ENCODE results near the gene OCIAD1.

OCIAD1 gene

DNA sequence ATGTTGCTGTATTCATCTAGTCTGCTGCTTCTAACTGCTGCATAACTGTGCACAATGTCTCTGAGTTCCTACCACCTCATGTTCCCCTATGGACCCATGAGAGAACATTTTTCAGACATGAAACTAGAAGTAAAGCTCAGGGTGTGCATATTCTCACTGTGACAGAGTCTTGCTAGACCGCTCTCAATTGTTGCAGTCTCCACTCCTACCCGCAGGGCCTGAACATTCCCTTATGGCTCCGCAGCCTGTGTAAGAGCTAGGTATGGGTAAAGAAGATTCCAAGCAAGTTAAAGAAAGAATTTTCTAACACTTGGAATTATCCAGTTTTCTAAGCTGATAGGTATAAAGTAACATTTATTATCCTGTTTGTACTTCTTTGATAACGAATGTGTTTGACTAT lies 70.3 kb downstream of the OCIAD1 start:
- no peaks in the 10 kb centered on the region for H3K27me3 ChIP-seq (ENCODE audit: control insufficient read depth, insufficient read depth, low read length)
- H3K9ac ChIP-seq (ENCODE audit: low read length) = no peak overlapping the region
- no peaks in the 10 kb centered on the region for H3K36me3 ChIP-seq (ENCODE audit: control insufficient read depth, insufficient read depth, low read length)
- no peak overlapping the region for H3K4me3 ChIP-seq (ENCODE audit: low read length)
- H3K9me3 ChIP-seq (ENCODE audit: control insufficient read depth, low read length) = no peaks in the 10 kb centered on the region
- peaks cover 29% of the 10 kb centered on the region for H3K4me1 ChIP-seq (ENCODE audit: control insufficient read depth, insufficient read depth, low read length)

DNA sequence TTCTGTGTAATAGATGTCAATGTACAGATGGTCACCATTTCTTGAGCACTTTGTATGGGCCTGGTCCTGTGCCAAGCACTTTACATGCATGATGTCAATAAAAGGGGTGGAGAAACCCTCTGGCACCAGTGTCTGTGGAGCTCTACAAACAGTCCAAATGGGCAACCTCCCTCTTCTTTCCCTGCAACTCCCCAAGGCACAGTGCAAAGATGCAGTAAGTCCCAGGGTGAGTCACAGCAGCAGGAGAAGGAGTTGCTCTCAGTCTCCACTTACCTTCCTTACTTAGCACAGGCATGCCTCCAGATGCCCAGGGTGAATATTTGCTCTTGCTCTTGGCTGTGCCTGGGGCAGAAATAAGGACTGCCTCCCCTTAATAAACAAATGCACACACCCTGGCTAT lies 71.4 kb downstream of the OCIAD1 start:
- Histone ChIP-seq H3K27me3 (ENCODE audit: control insufficient read depth, insufficient read depth, low read length) (no peaks in the 10 kb centered on the region), H3K36me3 (ENCODE audit: control insufficient read depth, insufficient read depth, low read length) (no peaks in the 10 kb centered on the region), H3K9me3 (ENCODE audit: control insufficient read depth, low read length) (no peaks in the 10 kb centered on the region), H3K4me3 (ENCODE audit: low read length) (no peak overlapping the region), H3K4me1 (ENCODE audit: control insufficient read depth, insufficient read depth, low read length) (peaks cover 35% of the 10 kb centered on the region), H3K9ac (ENCODE audit: low read length) (no peak overlapping the region)

- H3K27me3 ChIP-seq (ENCODE audit: control insufficient read depth, insufficient read depth, low read length) = no peaks in the 10 kb centered on the region
- H3K4me1 ChIP-seq (ENCODE audit: control insufficient read depth, insufficient read depth, low read length) = peaks cover 41% of the 10 kb centered on the region
- H3K9ac ChIP-seq (ENCODE audit: low read length) = no peak overlapping the region
- no peak overlapping the region for H3K4me3 ChIP-seq (ENCODE audit: low read length)
- no peaks in the 10 kb centered on the region for H3K9me3 ChIP-seq (ENCODE audit: control insufficient read depth, low read length)
- no peaks in the 10 kb centered on the region for H3K36me3 ChIP-seq (ENCODE audit: control insufficient read depth, insufficient read depth, low read length)
These were observed 73.2 kb downstream of the OCIAD1 start for GRCh38 chr4:48904101-48904500.

DNA sequence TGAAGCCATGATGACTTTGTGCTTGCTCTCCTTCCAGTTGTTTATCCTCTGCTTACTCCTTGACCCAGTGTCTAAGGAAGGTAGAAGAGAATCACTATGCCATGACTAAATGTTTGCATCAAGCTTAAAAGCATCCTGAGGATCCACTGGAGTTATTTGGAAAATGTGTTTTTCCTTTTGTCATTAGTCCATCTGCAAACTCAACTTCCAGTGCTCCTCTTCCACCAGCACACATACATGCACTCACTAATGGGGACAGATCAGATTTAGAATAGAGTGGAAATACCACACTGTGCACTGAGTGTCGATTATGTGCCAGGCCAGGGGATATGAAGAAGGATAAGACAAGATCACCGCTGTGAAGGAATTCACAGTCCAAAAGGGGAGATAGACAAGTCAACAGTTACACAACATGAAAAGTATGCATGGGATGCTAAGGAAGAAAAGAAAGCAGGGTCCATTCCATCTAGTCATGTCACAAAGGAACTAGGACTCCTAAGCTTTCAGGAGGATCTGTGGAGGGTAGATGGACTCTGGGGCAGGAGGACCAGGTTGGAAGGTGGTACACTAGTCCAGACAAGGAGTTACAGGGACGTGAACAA lies 73.8 kb downstream of the OCIAD1 start:
- no peaks in the 10 kb centered on the region for H3K9me3 ChIP-seq (ENCODE audit: control insufficient read depth, low read length)

GRCh38 chr4:48905363-48906015 lies 74.6 kb downstream of the OCIAD1 start:
- peaks cover 49% of the 10 kb centered on the region for H3K4me1 ChIP-seq (ENCODE audit: control insufficient read depth, insufficient read depth, low read length)
- peak overlapping the region; percentile 78 for H3K9ac ChIP-seq (ENCODE audit: low read length)
- no peaks in the 10 kb centered on the region for H3K27me3 ChIP-seq (ENCODE audit: control insufficient read depth, insufficient read depth, low read length)
- H3K9me3 ChIP-seq (ENCODE audit: control insufficient read depth, low read length) = no peaks in the 10 kb centered on the region
- peak overlapping the region; percentile 33 for H3K4me3 ChIP-seq (ENCODE audit: low read length)
- no peaks in the 10 kb centered on the region for H3K36me3 ChIP-seq (ENCODE audit: control insufficient read depth, insufficient read depth, low read length)

More for the DNA sequence above, 73.8 kb downstream of the OCIAD1 start:
- H3K27me3 ChIP-seq (ENCODE audit: control insufficient read depth, insufficient read depth, low read length) = no peaks in the 10 kb centered on the region
- H3K36me3 ChIP-seq (ENCODE audit: control insufficient read depth, insufficient read depth, low read length) = no peaks in the 10 kb centered on the region
- no peak overlapping the region for H3K4me3 ChIP-seq (ENCODE audit: low read length)
- H3K4me1 ChIP-seq (ENCODE audit: control insufficient read depth, insufficient read depth, low read length) = peaks cover 46% of the 10 kb centered on the region
- no peak overlapping the region for H3K9ac ChIP-seq (ENCODE audit: low read length)

DNA sequence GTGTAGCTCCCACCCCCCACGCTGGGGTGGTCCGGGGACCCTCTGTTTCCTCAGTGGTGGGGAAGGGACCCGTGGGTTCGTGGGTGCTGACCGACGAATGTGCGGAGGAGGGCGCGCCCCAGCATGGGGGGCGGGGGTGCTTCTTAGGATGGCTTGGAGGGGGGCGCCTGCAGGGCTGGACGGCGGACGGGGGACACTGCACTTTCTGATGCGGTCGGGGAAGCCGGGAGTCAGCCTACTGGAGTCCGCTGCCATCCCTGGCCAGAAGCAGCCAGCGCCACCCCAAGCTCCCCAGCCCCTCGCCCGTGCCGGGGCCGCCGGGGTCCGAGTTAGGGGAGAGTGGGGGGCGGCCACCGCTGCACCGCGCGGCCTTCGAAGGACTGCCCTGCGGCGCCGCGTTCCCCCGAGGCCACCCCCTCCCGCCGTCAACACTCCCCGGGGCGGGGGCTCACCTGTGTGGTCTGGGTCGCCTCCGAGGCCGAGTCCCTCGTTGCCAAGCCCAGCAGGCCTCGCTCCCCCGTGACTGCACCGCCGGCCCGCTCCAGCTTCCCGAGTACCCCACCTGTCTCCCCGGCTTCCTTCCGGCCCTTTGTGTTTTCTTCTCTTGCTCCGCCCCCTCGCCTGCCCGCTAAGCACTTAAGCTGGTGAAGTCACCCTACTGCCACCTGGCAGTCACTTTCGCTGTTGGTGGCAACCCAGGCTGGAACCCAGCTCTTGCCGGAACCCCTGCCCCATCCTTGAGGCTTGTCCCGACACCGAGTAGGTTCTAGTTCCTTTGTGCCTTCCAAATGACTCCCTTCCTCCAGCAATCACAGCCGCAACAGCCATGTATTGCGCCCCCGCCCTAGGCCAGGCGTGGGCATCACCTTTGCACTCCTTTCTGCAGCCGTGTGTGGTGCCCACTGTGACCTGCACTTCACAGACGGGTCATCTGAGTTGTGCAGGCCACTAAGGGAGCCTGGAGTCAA lies 75.6 kb downstream of the OCIAD1 start, which contains the start of gene OCIAD2:
Gene OCIAD2, minus strand, starts transcription at position 569 of the 968 bp plus-strand sequence. CDS start 2,225 bp downstream, outside the sequence.
- no peaks in the 10 kb centered on the region for H3K36me3 ChIP-seq (ENCODE audit: control insufficient read depth, insufficient read depth, low read length)
- H3K4me1 ChIP-seq (ENCODE audit: control insufficient read depth, insufficient read depth, low read length) = peaks cover 44% of the 10 kb centered on the region
- H3K27me3 ChIP-seq (ENCODE audit: control insufficient read depth, insufficient read depth, low read length) = no peaks in the 10 kb centered on the region
- no peaks in the 10 kb centered on the region for H3K9me3 ChIP-seq (ENCODE audit: control insufficient read depth, low read length)
- peak within 1 kb of the TSS; percentile 33 for H3K4me3 ChIP-seq (ENCODE audit: low read length)
- peak within 1 kb of the TSS; percentile 78 for H3K9ac ChIP-seq (ENCODE audit: low read length)

GRCh38 chr4:48907706-48908477 lies 77.0 kb downstream of the OCIAD1 start:
- Histone ChIP-seq H3K9me3 (ENCODE audit: control insufficient read depth, low read length) (no peaks in the 10 kb centered on the region), H3K27me3 (ENCODE audit: control insufficient read depth, insufficient read depth, low read length) (no peaks in the 10 kb centered on the region), H3K4me1 (ENCODE audit: control insufficient read depth, insufficient read depth, low read length) (peaks cover 34% of the 10 kb centered on the region), H3K36me3 (ENCODE audit: control insufficient read depth, insufficient read depth, low read length) (no peaks in the 10 kb centered on the region), H3K4me3 (ENCODE audit: low read length) (no peak overlapping the region), H3K9ac (ENCODE audit: low read length) (no peak overlapping the region)

GRCh38 chr4:48908687-48909086 lies 77.8 kb downstream of the OCIAD1 start:
- Histone ChIP-seq H3K9me3 (ENCODE audit: control insufficient read depth, low read length) (no peaks in the 10 kb centered on the region), H3K27me3 (ENCODE audit: control insufficient read depth, insufficient read depth, low read length) (no peaks in the 10 kb centered on the region), H3K4me3 (ENCODE audit: low read length) (no peak overlapping the region), H3K36me3 (ENCODE audit: control insufficient read depth, insufficient read depth, low read length) (no peaks in the 10 kb centered on the region), H3K9ac (ENCODE audit: low read length) (no peak overlapping the region), H3K4me1 (ENCODE audit: control insufficient read depth, insufficient read depth, low read length) (peaks cover 34% of the 10 kb centered on the region)

- no peak overlapping the region for H3K9ac ChIP-seq (ENCODE audit: low read length)
- no peak overlapping the region for H3K4me3 ChIP-seq (ENCODE audit: low read length)
- no peaks in the 10 kb centered on the region for H3K9me3 ChIP-seq (ENCODE audit: control insufficient read depth, low read length)
- H3K4me1 ChIP-seq (ENCODE audit: control insufficient read depth, insufficient read depth, low read length) = peaks cover 32% of the 10 kb centered on the region
- no peaks in the 10 kb centered on the region for H3K27me3 ChIP-seq (ENCODE audit: control insufficient read depth, insufficient read depth, low read length)
- H3K36me3 ChIP-seq (ENCODE audit: control insufficient read depth, insufficient read depth, low read length) = no peaks in the 10 kb centered on the region
These were observed 78.8 kb downstream of the OCIAD1 start for GRCh38 chr4:48909697-48910096.

DNA sequence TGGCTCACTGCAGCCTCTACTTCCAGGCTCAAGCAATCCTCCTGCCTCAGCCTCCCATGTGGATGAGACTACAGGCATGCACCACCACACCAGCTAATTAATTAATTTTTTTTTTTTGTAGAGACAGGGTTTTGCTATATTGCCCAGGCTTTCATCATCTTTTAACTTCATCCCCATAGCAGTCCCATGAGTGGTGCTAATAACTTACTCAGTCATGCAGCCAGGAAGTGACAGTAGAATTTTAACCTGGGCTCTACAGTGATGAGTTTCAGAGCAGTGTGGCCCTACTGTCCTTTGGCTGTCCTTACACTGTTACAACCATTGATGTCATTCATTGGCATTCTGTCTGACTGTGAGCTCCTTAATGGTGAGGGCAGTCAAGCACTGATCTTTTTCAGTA lies 79.6 kb downstream of the OCIAD1 start:
- Histone ChIP-seq H3K9me3 (ENCODE audit: control insufficient read depth, low read length) (no peaks in the 10 kb centered on the region), H3K4me3 (ENCODE audit: low read length) (no peak overlapping the region), H3K27me3 (ENCODE audit: control insufficient read depth, insufficient read depth, low read length) (no peaks in the 10 kb centered on the region), H3K9ac (ENCODE audit: low read length) (peak overlapping the region; percentile 5), H3K36me3 (ENCODE audit: control insufficient read depth, insufficient read depth, low read length) (no peaks in the 10 kb centered on the region), H3K4me1 (ENCODE audit: control insufficient read depth, insufficient read depth, low read length) (peaks cover 24% of the 10 kb centered on the region)

All from mucosa of stomach (tissue), 1 donor.